Measurements from ENCODE around the gene WDR70. TPM values are rescaled to one million over a fixed set of nuclear protein-coding genes. Genes with fewer than 3 reads are reported as not detected.

Gene WDR70
- total and polyA plus RNA-seq, 2 of the 8 experiments (the other 6 are each of a cell fraction or from before 2014, with no cell fraction given), result 10.6 to 37.4 TPM

DNA sequence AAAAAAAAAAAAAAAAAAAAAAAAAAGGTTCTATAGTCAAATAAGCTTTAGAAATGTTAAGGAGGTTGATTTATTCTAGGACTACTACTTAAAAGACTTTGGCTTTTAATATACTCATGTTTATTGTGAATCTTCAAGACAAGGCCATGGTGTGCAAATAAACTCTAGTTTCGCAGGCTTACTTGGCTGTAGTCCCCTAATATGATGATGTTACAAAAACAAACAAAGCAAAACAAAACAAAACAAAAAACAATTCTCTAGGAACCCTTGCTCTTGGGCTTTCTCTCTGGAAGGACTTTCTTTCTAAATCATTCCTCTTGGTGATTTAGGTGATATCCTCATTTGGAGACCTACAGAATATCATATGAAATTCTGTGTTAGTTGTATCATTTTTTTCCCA, 288.7 kb downstream of the WDR70 start:
- Histone ChIP-seq H3K56ac (replicated peaks; ENCODE audit: insufficient read length, low read depth, low read length) (no peak overlapping the region), H2BK5ac (ENCODE audit: low read depth, low read length) (no peak overlapping the region), H4K5ac (ENCODE audit: insufficient read length, low read depth, low read length) (no peak overlapping the region), H2BK12ac (ENCODE audit: low read depth, low read length) (no peak overlapping the region), H4K91ac (replicated peaks; ENCODE audit: insufficient read length, low read length) (no peak overlapping the region), H2BK15ac (ENCODE audit: low read length) (no peak overlapping the region), H4K20me1 (replicated peaks in 1 of 2; ENCODE audit: control insufficient read depth in 1 of 2, insufficient read depth in 2 of 2, low read length in 2 of 2) (no peaks in the 10 kb centered on the region), H3K4me3 (ENCODE audit: extremely low read depth in 1 of 4, insufficient read depth in 2 of 4, low read depth in 3 of 4, low read length in 4 of 4) (no peak overlapping the region), H4K8ac (ENCODE audit: extremely low read depth, insufficient read depth, low read length) (no peak overlapping the region), H3K4ac (replicated peaks; ENCODE audit: insufficient read length, low read depth, low read length) (no peak overlapping the region), H3K23me2 (ENCODE audit: low read depth, low read length) (no peaks in the 10 kb centered on the region), H3K14ac (ENCODE audit: insufficient read length) (no peak overlapping the region), H3K18ac (ENCODE audit: extremely low read depth, low read length) (no peak overlapping the region), H3K27me3 (replicated peaks in 1 of 4; ENCODE audit: control insufficient read depth in 3 of 4, extremely low read depth in 1 of 4, insufficient read depth in 3 of 4, low read length in 3 of 4) (no peaks in the 10 kb centered on the region; a peak in 1 of 7 replicates), H3K36me3 (ENCODE audit: control insufficient read depth in 2 of 4, insufficient read depth in 4 of 4, low read length in 3 of 4) (no peaks in the 10 kb centered on the region), H3K9me3 (ENCODE audit: insufficient read depth in 2 of 2, low read depth in 1 of 2, low read length in 1 of 2) (no peaks in the 10 kb centered on the region), H3K4me2 (ENCODE audit: insufficient read depth in 1 of 2, low read depth in 2 of 2, low read length in 2 of 2) (no peak overlapping the region), H3K27ac (ENCODE audit: low read depth, low read length) (no peak overlapping the region), H2BK120ac (replicated peaks; ENCODE audit: low read depth, low read length) (no peak overlapping the region), H2AFZ (ENCODE audit: low read length) (no peak overlapping the region), H3K23ac (ENCODE audit: insufficient read length) (no peak overlapping the region), H2AK5ac (ENCODE audit: low read depth, low read length) (no peak overlapping the region), H2BK20ac (ENCODE audit: low read length) (no peak overlapping the region), H3K4me1 (replicated peaks in 1 of 4; ENCODE audit: control insufficient read depth in 3 of 4, insufficient read depth in 4 of 4, low read length in 3 of 4) (peaks cover 0 to 3% (median 0%) of the 10 kb centered on the region in 4 experiments; a peak in 1 of 7 replicates), H3K79me1 (ENCODE audit: low read depth, low read length) (no peaks in the 10 kb centered on the region), H3K9ac (replicated peaks in 1 of 4; ENCODE audit: extremely low read depth in 1 of 4, low read depth in 3 of 4, low read length in 3 of 4) (no peak overlapping the region), H3K79me2 (ENCODE audit: control insufficient read depth in 1 of 2, insufficient read depth in 2 of 2, low read length in 2 of 2) (no peaks in the 10 kb centered on the region)
- WGBS, 2 experiments (ENCODE audit: extremely low coverage in 1 of 2, insufficient coverage in 1 of 2, insufficient read length in 1 of 2, insufficient replicate concordance in 2 of 2, low coverage in 1 of 2, low lambda C conversion rate in 2 of 2, missing lambda C conversion rate in 1 of 2), result 90% methylated on average over 1 of the region's 1 CpG; no CpG with 5 or more reads in 1 of the 2 experiments
- FAIRE-seq (no peak), DNase-seq (ENCODE audit: low read depth in 1 of 2, low spot score in 2 of 2) (no peak)
- ChIA-PET POLR2A (ENCODE audit: partially characterized antibody) (no interaction called here), CTCF (ENCODE audit: partially characterized antibody) (no interaction called here)
- TF ChIP-seq SP1 (IDR thresholded peaks at IDR 0.05; ENCODE audit: low read depth, low read length) (no peak), RBBP5 (IDR thresholded peaks at IDR 0.05; ENCODE audit: borderline replicate concordance, low read depth, low read length) (no peak)
